ENCODE data around the gene CXCL12.
A peak's percentile ranks its signal among the peaks of the same experiment; 100 is the strongest.

CXCL12 gene

DNA sequence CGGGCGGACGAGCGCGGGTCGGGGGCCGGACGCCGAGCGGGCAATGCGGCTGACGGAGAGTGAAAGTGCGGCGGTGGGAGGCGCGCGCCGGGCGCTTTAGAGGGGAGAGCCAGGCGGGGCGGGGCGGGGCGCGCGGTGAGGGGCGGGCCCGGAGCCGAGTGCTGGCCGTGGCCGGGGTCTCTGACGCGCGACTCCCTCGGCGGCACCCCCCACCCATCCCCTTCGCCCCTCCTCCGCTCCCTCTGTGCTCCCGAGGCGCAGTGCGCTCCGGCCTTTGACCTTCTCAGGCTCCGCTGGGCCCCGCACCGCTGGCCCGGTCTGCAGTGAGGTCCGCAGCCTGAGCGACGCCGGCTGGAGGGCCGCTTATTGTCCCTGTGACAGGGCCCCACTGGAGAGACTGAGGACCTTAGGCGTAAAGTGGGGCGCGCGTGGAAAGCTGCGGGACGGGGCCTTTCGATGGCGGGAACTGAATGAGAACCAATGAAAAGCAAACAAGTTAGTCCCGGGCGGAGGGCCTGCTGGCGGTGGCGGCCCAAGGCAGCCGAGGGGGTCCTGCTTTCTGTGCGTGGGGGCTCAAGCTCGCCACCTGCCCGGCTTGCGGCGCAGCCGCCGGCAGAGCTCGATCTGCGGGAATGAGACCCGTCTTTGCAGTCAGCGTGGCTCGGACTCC is at the start of gene CXCL12:
Gene CXCL12, minus strand, starts transcription at position 72 of the 670 bp plus-strand sequence. CDS start 92 bp downstream, outside the sequence.
- H3K4me3 ChIP-seq, result peak within 1 kb of the TSS; percentile 40 to 64 (median 49)
- peak within 1 kb of the TSS in 20 of 21 experiments; percentile 2 to 82 (median 66) for H3K27ac ChIP-seq

DNA sequence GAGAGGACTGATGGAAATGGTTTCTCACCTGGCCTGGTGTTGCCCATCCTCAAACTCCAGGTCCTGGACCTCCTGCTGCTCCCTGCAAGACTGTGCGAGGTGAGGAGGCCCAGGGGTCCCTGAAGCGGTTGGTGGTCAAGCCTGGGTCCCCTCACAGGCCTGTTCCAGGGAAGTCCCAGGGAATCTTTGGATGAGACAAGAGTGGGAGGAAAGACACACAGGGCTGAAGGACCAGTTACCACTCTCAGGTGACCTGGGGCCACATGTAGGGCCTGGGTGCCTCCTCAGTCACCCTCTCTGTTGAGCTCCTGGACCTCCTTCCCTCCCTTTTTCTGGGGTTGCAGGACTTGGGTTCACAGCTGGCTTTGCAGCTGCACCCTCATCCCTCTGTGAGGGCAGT is 42.6 kb upstream of the CXCL12 start:
- no peak overlapping the region for H3K27ac ChIP-seq

DNA sequence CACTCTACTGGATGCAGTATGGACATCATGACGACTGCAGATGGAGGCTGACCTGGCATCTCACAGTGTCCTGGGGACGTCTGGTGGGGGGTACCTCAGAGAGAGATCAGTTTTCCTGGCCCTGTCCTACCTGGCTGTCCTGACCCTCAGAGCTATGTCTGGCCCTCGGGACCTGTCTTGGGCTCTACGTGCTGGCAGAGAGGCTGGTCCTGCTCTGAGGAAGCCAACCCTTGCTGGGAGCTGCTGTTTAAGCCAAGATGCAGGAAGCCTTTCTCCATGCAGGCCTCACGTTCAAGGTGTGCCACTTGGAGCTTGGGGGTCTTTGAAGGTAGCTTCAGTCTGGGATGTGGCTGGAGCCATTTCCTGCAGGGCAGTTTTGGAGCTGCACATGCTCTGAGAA is 42.1 kb upstream of the CXCL12 start:
- Histone ChIP-seq H3K27ac (no peak overlapping the region), H3K4me3 (no peak overlapping the region)

More for the DNA sequence above, 42.6 kb upstream of the CXCL12 start:
- no peak overlapping the region for H3K4me3 ChIP-seq

DNA sequence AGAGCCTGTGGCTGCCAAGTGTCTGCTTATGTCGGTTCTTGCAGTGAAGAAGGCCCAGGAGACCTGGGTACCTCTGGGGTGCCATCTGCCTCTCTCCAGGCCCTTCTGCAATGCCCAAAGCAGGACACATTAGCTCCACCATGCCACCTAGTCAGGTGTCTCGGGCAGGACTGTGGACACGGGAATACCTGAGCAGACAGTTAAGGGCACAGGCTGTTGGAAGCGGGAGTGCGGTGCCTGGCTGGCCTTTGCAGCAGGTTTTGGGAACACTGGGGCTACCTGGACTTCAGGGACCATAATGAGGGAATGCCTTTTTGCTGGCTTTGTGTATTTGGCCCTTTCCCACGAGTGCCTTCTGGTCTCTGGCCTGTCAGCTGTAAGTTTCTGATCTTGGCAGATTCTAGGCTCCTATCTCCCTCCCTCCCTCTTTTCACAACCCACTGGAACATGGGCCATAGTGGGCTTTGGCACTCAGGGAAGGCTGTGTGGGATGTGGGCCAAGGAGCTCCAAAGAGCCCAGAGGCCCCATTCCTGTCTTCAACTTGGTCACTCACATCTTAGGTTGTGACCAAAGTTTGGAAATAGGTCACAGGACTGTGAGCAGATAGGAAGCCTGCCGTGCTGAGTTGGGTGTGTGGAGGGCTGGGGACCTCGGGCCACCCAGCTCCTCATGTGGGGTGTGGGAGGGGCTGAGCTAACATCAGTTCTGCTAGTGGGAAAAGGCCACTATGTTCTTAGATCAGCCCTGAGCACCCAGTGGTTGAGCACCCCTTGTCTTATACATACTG is 41.5 kb upstream of the CXCL12 start:
- H3K4me3 ChIP-seq, result no peak overlapping the region
- no peak overlapping the region for H3K27ac ChIP-seq

DNA sequence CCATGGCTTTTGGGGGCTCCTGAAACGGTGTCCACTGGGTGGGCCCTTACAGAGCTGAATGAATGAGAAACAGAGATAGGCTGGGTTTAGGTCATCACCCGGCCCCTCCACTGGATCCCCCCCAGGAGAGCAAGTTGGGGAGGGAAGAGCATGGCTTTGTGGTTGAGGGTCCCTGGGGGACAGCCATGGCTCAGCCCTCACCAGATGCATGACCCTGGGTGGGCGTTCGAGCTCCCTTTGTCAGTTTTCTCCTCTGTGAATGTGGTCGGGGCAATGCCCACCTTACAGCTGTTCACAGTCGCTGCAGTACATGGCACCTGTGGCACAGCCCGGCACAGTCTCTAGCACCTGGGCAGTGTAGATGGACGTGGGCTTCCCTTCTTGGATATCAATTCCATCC is 40.6 kb upstream of the CXCL12 start:
- Histone ChIP-seq H3K4me3 (no peak overlapping the region), H3K27ac (no peak overlapping the region)

- H3K27ac ChIP-seq, result no peak overlapping the region
- H3K4me3 ChIP-seq, result no peak overlapping the region
These were observed 40.1 kb upstream of the CXCL12 start for GRCh38 chr10:44424957-44425356.

DNA sequence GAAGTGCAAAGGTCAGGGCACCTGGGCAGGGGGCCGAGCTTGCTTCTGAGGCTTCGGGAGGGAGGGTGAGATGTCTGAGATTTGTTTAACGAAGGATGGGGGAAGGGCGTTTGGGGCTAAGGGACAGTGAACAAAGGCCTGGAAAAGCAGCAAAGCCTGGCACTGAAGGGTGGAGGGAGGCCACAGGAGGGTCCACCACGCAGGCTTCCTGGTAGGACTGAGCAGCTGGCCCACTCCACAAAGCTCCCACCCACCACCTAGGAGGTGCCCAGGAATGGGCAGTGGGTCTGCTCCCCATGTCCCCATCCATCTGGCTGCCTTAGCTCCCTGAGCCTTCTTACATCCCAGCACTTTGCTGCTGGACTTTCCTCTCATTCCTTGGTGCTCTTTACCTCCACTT is 39.4 kb upstream of the CXCL12 start:
- H3K27ac ChIP-seq, result no peak overlapping the region
- H3K4me3 ChIP-seq, result no peak overlapping the region

DNA sequence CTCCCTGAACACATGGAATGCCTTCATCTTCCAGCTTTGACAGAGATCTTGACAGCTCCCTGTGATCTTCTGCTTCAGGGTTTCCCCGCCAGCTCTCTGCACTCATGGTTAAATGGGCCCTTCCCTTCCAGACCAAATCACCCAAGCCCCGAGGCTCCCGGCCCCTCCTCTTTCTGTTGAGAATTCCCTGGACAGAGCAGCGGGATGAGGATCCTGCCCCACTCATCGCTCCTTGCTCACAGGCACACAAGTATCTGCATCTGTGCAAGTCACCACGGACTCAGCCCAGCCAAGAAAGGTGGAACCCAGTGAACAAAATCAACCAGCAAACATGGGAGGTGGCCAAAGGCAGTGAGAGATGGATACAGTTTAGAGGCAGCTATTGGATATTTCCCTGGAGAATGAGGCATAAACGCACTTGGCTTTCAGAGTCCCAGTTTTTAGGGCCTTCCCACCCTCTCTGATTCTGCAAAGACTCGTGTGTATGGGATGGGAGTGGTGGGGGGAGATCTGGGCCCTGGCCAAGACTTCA is 37.7 kb upstream of the CXCL12 start:
- no peak overlapping the region for H3K27ac ChIP-seq
- H3K4me3 ChIP-seq, result no peak overlapping the region

GRCh38 chr10:44422153-44422552 is 37.3 kb upstream of the CXCL12 start:
- Histone ChIP-seq H3K4me3 (no peak overlapping the region), H3K27ac (no peak overlapping the region)

GRCh38 chr10:44419790-44420549 is 35.1 kb upstream of the CXCL12 start:
- Histone ChIP-seq H3K4me3 (no peak overlapping the region), H3K27ac (no peak overlapping the region)

DNA sequence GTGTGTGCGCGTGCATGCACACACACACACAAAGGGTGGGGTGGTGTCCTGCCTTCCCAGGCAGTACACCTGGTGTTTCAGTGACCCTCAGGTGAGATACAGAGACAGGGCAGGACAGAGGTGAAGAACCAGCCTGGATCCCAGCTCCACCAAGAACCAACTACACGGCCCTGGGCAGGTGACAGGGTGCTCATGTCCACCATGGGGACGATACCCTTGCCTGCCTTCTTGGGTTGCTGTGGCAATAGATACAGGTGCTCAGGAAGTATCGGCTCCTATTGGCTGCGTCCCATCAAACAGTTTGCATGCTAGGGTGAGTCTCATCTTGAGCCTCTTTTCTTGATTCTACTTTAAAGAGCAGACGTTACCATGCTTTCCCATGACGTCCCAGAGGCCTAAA is 33.7 kb upstream of the CXCL12 start:
- no peak overlapping the region for H3K4me3 ChIP-seq
- no peak overlapping the region for H3K27ac ChIP-seq

DNA sequence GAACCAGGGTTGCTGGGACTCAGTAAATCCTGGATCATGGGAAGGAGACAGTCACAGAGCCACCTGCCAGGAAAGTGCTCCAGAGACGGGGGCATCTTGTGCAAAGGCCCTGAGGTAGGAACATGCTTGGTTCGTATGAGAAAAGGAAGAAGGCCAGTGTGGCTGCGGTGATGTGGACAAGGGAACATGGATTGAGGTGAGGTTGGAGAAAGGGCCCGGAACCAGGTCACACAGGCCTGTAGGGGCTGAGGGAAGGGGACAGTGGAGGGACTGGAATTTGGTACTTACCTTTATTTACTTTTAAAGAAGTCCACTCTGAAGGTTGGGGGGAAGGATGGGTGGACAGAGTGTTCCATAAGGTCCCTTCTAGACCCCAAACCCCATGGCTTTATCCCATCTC is 32.9 kb upstream of the CXCL12 start:
- H3K4me3 ChIP-seq, result no peak overlapping the region
- H3K27ac ChIP-seq, result no peak overlapping the region

DNA sequence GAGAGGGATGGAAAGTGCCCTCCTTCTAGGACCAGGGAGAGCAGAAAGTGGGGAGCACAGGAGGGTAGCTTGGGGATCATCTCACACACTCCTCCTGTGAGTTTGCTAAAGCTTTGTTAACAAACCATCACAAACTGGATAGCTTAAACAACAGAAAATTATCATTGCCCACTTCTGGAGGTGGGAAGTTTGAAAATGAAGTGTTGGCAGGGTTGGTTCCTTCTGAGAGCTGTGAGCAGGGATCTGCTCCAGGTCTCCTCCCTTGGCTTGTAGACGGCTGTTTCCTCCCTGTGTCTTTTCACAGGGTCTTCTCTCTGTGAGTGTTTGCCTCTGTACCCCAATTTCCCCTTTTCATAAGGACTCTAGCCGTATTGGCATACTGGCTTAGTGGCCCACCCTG is 32.0 kb upstream of the CXCL12 start:
- H3K4me3 ChIP-seq, result no peak overlapping the region

GRCh38 chr10:44416021-44416771 is 31.3 kb upstream of the CXCL12 start:
- no peak overlapping the region for H3K4me3 ChIP-seq
- peak overlapping the region in 14 of 21 experiments; percentile 6 to 72 (median 52) for H3K27ac ChIP-seq

More for the DNA sequence above, 32.0 kb upstream of the CXCL12 start:
- peak overlapping the region in 13 of 21 experiments; percentile 6 to 72 (median 48) for H3K27ac ChIP-seq

- H3K27ac ChIP-seq, result no peak overlapping the region
These were observed 30.2 kb upstream of the CXCL12 start for GRCh38 chr10:44415121-44415520.

DNA sequence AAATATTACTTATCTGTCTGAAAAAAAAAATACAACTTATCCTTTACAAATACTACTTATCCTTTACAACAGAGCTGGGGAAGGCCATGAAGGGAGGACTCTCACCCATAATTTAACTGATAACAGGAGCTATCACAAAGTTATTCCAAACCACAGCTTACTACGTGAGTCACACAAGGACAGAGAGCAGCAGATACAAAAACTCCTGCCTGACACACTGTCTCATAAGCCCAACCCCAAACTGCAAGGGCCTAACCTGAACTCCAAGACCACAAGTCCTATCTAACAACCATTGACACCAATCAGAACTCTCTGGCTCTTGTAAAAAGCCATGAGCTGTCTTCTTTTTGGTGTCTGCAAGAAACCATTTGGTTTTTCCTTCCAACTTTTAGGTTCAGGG is 28.5 kb upstream of the CXCL12 start:
- Histone ChIP-seq H3K4me3 (no peak overlapping the region), H3K27ac (no peak overlapping the region)

More at GRCh38 chr10:44415121-44415520, 30.2 kb upstream of the CXCL12 start:
- H3K4me3 ChIP-seq, result no peak overlapping the region

GRCh38 chr10:44411251-44411650 is 26.4 kb upstream of the CXCL12 start:
- Histone ChIP-seq H3K27ac (no peak overlapping the region), H3K4me3 (no peak overlapping the region)

DNA sequence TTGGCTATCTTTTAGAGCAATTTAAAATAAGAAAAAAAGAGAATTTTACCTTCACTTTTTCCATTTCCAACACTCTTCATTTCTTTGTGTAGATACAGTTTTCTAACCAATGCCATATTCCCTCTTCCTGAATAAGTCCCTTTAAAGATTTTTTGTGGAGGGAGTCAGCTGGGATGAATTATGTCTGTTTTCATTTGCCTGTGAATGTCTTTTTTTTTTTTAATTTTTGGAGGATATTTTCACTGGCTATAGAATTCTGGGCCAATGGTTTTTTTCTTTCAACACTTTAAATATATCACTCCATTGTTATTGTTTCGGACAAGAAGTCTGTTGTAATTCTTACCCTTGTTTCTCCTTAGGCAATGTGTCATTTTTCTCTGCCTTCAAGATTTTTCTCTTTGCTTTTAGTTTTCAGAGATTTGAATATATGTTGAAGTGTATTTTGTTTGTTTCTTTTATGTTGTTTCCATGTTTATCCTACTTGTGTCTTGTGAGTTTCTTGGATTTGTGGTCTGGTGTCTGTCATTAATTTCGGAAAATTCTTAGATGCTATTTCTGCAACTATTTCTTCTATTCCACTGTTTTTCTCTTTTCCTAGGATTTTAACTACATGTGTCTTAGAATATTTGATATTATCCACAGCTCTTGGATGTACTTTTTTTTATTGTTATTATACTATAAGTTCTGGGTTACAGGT is 20.0 kb upstream of the CXCL12 start:
- no peak overlapping the region for H3K27ac ChIP-seq
- H3K4me3 ChIP-seq, result no peak overlapping the region

All from skin epidermis (tissue), 12 donors.